GM21447 (cell line): Measurements from ENCODE around the gene MID1.
"Not testable (repeated sequence)": the region's sequence is repeated elsewhere in the genome, so short reads cannot be mapped to it uniquely, and the experiment has no call there.

Source experiments
- ATAC-seq: cut with Tn5 transposase; IDR thresholded peaks from one replicate; pipeline ENCODE4 v1.9.1; 2021; ENCODE audit not compliant: unreplicated experiment

The MID1 gene

GRCh38 chrX:10617999-10618351 is 2.4 kb downstream of the MID1 start:
- no peak for ATAC-seq

- ATAC-seq = no peak
These were observed 3.0 kb downstream of the MID1 start for GRCh38 chrX:10617186-10617998.

GRCh38 chrX:10615931-10616774 is 4.2 kb downstream of the MID1 start:
- peak; percentile 65 for ATAC-seq

GRCh38 chrX:10612215-10612614 is 8.2 kb downstream of the MID1 start:
- ATAC-seq = no peak

GRCh38 chrX:10611441-10612090 is 8.8 kb downstream of the MID1 start:
- ATAC-seq = no peak

- no peak for ATAC-seq
These were observed 12.3 kb downstream of the MID1 start for GRCh38 chrX:10608099-10608498.

- no peak for ATAC-seq
These were observed 13.2 kb downstream of the MID1 start for GRCh38 chrX:10607233-10607632.

- ATAC-seq = no peak
These were observed 16.8 kb downstream of the MID1 start for GRCh38 chrX:10603612-10604011.

GRCh38 chrX:10602646-10603045 is 17.7 kb downstream of the MID1 start:
- no peak for ATAC-seq

GRCh38 chrX:10600479-10600878 is 19.9 kb downstream of the MID1 start:
- ATAC-seq = no peak

- no peak for ATAC-seq
These were observed 21.8 kb downstream of the MID1 start for GRCh38 chrX:10598540-10598939.

GRCh38 chrX:10597871-10598270 is 22.5 kb downstream of the MID1 start:
- no peak for ATAC-seq

GRCh38 chrX:10591363-10592335 is 28.7 kb downstream of the MID1 start:
- ATAC-seq = no peak

GRCh38 chrX:10589787-10590186 is 30.6 kb downstream of the MID1 start:
- not testable (repeated sequence) for ATAC-seq

- no peak for ATAC-seq
These were observed 31.3 kb downstream of the MID1 start for GRCh38 chrX:10589098-10589497.

- not testable (repeated sequence) for ATAC-seq
These were observed 35.5 kb downstream of the MID1 start for GRCh38 chrX:10584882-10585281.

- ATAC-seq = no peak
These were observed 37.4 kb downstream of the MID1 start for GRCh38 chrX:10582945-10583344.

- ATAC-seq = no peak
These were observed 38.1 kb downstream of the MID1 start for GRCh38 chrX:10582215-10582733.

- ATAC-seq = no peak
These were observed 41.0 kb downstream of the MID1 start for GRCh38 chrX:10579112-10580011.
